Neural progenitor cell (in vitro differentiated cells): Measurements from ENCODE around the gene USP2. TPM values are rescaled to one million over a fixed set of nuclear protein-coding genes. Genes with fewer than 3 reads are reported as not detected.
A peak's percentile ranks its signal among the peaks of the same experiment; 100 is the strongest.

Source experiments
- DNase-seq: peaks from one replicate; pipeline ENCODE4 v3.0.0-alpha.2; 2016; ENCODE audit warnings: low spot score
- H2AFZ ChIP-seq: fragments of 200-600 bp; sonication (generic); replicated peaks from 2 replicates; pipeline ENCODE4 v1.6.1; 2016; ENCODE audit warnings: antibody characterized with exemption
- H3F3A ChIP-seq: fragments of 200-600 bp; sonication (generic); 2 replicates; pipeline ENCODE4 v1.6.1; 2016; ENCODE audit warnings: antibody characterized with exemption, low read depth
- H3K27ac ChIP-seq: fragments of 200-600 bp; sonication (generic); 2 replicates; pipeline ENCODE4 v1.5.1; 2016; ENCODE audit warnings: mild to moderate bottlenecking
- H3K27me3 ChIP-seq: fragments of 200-600 bp; sonication (generic); 2 replicates; pipeline ENCODE4 v1.6.1; 2016; ENCODE audit warnings: mild to moderate bottlenecking, moderate library complexity
- H3K36me3 ChIP-seq: fragments of 200-600 bp; sonication (generic); 2 replicates; pipeline ENCODE4 v1.5.1; 2016
- H3K4me1 ChIP-seq: fragments of 200-600 bp; sonication (generic); 2 replicates; pipeline ENCODE4 v1.6.1; 2016; ENCODE audit warnings: mixed run types
- H3K4me2 ChIP-seq: fragments of 200-600 bp; sonication (generic); 2 replicates; pipeline ENCODE4 v1.6.1; 2016
- H3K4me3 ChIP-seq: fragments of 200-600 bp; sonication (generic); 2 replicates; pipeline ENCODE4 v1.5.1; 2016
- H3K79me2 ChIP-seq: fragments of 200-600 bp; sonication (generic); 2 replicates; pipeline ENCODE4 v1.6.1; 2016; ENCODE audit warnings: low read depth
- H3K9ac ChIP-seq: fragments of 200-600 bp; sonication (generic); 2 replicates; pipeline ENCODE4 v1.6.1; 2016
- H3K9me3 ChIP-seq: fragments of 200-600 bp; sonication (generic); 2 replicates; pipeline ENCODE4 v1.5.1; 2016; ENCODE audit warnings: low read depth
- H4K20me1 ChIP-seq: fragments of 200-600 bp; sonication (generic); 2 replicates; pipeline ENCODE4 v1.6.1; 2016; ENCODE audit warnings: low read depth
- H3K27ac Mint-ChIP-seq: 3 replicates; pipeline ENCODE4 v1.8.0; 2021; ENCODE audit warnings: mixed read lengths
- H3K27me3 Mint-ChIP-seq: 2 replicates; pipeline ENCODE4 v1.8.0; 2022; ENCODE audit warnings: low read depth, mild to moderate bottlenecking, inconsistent platforms, moderate library complexity, mixed read lengths; ENCODE audit not compliant: insufficient read depth
- H3K36me3 Mint-ChIP-seq: 3 replicates; pipeline ENCODE4 v1.8.0; 2021; ENCODE audit warnings: mixed read lengths
- H3K4me1 Mint-ChIP-seq: 3 replicates; pipeline ENCODE4 v1.8.0; 2021; ENCODE audit warnings: mixed read lengths
- H3K4me3 Mint-ChIP-seq: 3 replicates; pipeline ENCODE4 v1.8.0; 2021; ENCODE audit warnings: mild to moderate bottlenecking, moderate library complexity, mixed read lengths
- H3K9me3 Mint-ChIP-seq: 3 replicates; pipeline ENCODE4 v1.8.0; 2020; ENCODE audit warnings: mixed read lengths
- EZH2 ChIP-seq: fragments of 200-600 bp; sonication (generic); IDR thresholded peaks from 2 replicates; pipeline ENCODE4 v1.6.1; 2017; ENCODE audit warnings: antibody characterized with exemption, mild to moderate bottlenecking, moderate library complexity
- EZH2phosphoT487 ChIP-seq: fragments of 200-600 bp; sonication (generic); IDR thresholded peaks from 2 replicates; pipeline ENCODE4 v1.6.1; 2017; ENCODE audit warnings: antibody characterized with exemption
- total RNA-seq: library from RNA; depleted of rRNA; stranded (reverse); fragments of >200 nt; gene quantifications from 2 replicates; pipeline ENCODE4 v1.2.3, GENCODE V29; 2015; ENCODE audit warnings: low replicate concordance
- TF ChIP-seq, protein P1 (sequence below): fragments of 200-600 bp; sonication (generic); IDR thresholded peaks from 2 replicates; pipeline ENCODE4 v1.5.1; 2017; ENCODE audit warnings: antibody characterized with exemption, mild to moderate bottlenecking

The USP2 gene, protein sequence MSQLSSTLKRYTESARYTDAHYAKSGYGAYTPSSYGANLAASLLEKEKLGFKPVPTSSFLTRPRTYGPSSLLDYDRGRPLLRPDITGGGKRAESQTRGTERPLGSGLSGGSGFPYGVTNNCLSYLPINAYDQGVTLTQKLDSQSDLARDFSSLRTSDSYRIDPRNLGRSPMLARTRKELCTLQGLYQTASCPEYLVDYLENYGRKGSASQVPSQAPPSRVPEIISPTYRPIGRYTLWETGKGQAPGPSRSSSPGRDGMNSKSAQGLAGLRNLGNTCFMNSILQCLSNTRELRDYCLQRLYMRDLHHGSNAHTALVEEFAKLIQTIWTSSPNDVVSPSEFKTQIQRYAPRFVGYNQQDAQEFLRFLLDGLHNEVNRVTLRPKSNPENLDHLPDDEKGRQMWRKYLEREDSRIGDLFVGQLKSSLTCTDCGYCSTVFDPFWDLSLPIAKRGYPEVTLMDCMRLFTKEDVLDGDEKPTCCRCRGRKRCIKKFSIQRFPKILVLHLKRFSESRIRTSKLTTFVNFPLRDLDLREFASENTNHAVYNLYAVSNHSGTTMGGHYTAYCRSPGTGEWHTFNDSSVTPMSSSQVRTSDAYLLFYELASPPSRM
- 2.1 and 2.6 TPM in 2 replicates for total RNA-seq

DNA sequence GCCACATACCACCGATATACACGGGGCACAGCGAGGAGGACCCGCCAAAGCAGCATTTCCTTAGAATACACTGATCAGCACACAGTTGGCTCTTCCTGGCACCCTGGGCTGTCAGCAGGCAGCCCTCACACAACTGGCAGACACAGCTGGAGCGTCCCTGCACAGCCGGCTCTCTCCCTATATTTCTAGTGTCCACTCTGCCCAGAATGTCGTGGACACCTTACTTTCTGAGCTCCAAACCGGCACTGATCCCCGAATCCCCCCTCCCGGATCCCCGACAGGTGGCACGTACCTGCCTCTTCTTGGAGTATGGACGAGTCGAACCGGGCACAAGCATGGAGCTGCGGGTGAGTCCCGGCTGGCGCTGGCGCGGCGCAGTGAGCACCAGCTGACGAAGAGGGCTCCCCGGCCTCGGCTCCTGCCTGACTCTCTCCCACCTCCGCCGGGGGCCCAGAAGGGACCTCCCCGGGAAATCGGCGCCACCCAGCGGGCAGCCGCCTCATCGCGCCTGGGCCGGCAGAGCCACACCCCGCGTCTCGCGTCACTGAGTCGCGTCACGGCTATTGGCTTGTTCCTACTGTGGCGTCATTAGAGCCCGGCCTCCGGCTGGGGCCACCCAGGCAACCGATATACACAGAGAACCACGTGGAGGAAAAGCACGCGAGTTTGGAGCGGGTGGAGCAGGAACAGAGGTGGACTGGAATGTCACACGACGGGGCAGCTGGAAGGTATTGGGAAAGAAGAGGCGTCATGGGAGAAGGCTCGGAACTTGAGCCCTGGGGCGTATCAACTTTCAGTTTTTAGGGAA is at the start of gene USP2:
Gene USP2, minus strand, starts transcription at position 510 of the 808 bp plus-strand sequence. CDS start 8,210 bp downstream, outside the sequence.
- Histone ChIP-seq H3K4me2 (peak within 1 kb of the TSS; percentile 91), H3F3A (peaks cover 48% of the 10 kb centered on the region), H4K20me1 (peaks cover 6% of the 10 kb centered on the region), H3K4me1 (peaks cover 46% of the 10 kb centered on the region), H2AFZ (peak within 1 kb of the TSS; percentile 80), H3K9me3 (no peaks in the 10 kb centered on the region), H3K36me3 (no peaks in the 10 kb centered on the region), H3K27me3 (peaks cover 22% of the 10 kb centered on the region), H3K79me2 (no peaks in the 10 kb centered on the region), H3K4me3 (peak within 1 kb of the TSS; percentile 57), H3K9ac (no peak within 1 kb of the TSS), H3K27ac (no peak within 1 kb of the TSS)
- H3K27ac Mint-ChIP-seq: no peak within 1 kb of the TSS
- H3K36me3 Mint-ChIP-seq: no peaks in the 10 kb centered on the region
- peaks cover 6% of the 10 kb centered on the region for H3K27me3 Mint-ChIP-seq
- no peak within 1 kb of the TSS for H3K4me3 Mint-ChIP-seq
- peaks cover 28% of the 10 kb centered on the region for H3K4me1 Mint-ChIP-seq
- DNase-seq: peak; percentile 96
- H3K9me3 Mint-ChIP-seq: no peaks in the 10 kb centered on the region
- TF ChIP-seq, protein P1, sequence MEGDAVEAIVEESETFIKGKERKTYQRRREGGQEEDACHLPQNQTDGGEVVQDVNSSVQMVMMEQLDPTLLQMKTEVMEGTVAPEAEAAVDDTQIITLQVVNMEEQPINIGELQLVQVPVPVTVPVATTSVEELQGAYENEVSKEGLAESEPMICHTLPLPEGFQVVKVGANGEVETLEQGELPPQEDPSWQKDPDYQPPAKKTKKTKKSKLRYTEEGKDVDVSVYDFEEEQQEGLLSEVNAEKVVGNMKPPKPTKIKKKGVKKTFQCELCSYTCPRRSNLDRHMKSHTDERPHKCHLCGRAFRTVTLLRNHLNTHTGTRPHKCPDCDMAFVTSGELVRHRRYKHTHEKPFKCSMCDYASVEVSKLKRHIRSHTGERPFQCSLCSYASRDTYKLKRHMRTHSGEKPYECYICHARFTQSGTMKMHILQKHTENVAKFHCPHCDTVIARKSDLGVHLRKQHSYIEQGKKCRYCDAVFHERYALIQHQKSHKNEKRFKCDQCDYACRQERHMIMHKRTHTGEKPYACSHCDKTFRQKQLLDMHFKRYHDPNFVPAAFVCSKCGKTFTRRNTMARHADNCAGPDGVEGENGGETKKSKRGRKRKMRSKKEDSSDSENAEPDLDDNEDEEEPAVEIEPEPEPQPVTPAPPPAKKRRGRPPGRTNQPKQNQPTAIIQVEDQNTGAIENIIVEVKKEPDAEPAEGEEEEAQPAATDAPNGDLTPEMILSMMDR: peak; percentile 85
- TF ChIP-seq EZH2phosphoT487: no peak

DNA sequence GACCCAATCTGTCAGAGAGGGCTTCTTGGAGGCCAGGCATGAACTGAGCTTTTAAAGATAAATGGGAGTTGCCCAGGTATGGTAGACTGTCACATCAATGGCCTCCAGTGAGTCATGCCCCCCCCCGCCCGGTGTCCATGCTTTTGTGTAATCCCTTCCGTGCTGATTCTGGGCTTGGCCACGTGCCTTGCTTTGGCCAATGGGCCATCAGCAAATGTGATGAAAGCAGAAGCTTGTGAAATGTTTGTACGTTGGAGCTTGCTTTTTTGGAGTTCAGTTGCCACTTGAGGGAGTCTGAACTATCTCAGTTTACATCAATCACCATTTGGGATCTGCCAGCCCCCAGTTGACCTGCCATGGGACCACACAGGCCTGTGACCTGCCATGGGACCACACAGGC is 45.8 kb upstream of the USP2 start:
- no peak overlapping the region for H3K4me2 ChIP-seq
- Mint-ChIP-seq H3K9me3 (peaks cover 2% of the 10 kb centered on the region), H3K27me3 (peaks cover 14% of the 10 kb centered on the region), H3K4me3 (no peak overlapping the region), H3K36me3 (no peaks in the 10 kb centered on the region), H3K4me1 (peaks cover 23% of the 10 kb centered on the region), H3K27ac (no peak overlapping the region)
- no peak overlapping the region for H3K4me3 ChIP-seq
- no peaks in the 10 kb centered on the region for H3K36me3 ChIP-seq
- DNase-seq: no peak
- H2AFZ ChIP-seq: no peak overlapping the region
- H3K9me3 ChIP-seq: no peaks in the 10 kb centered on the region
- TF ChIP-seq, protein P1: no peak
- no peak for TF ChIP-seq EZH2phosphoT487
- TF ChIP-seq EZH2: no peak
- H3K27ac ChIP-seq: no peak overlapping the region
- no peaks in the 10 kb centered on the region for H3K27me3 ChIP-seq
- H3K79me2 ChIP-seq: peaks cover 6% of the 10 kb centered on the region
- no peaks in the 10 kb centered on the region for H4K20me1 ChIP-seq
- peaks cover 14% of the 10 kb centered on the region for H3F3A ChIP-seq
- H3K4me1 ChIP-seq: peaks cover 21% of the 10 kb centered on the region
- no peak overlapping the region for H3K9ac ChIP-seq

DNA sequence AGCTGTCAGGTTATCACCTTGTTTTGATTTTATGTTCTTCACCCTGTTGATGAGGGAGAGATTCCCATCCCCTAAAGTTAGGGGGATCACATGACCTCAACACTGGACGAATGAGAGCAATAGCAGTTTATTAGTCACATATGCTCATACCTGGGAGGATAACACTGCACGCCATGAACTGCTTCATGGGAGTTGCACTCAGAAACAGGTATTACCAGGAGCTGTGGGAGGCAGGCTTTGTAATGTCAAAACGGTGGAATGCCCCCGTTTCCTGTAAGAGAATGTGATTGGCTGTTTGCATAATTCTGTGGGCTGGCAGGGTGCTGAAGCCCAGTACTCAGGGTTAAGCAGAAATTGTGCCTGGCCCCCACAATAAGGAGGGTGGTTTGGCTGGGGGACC is 44.7 kb upstream of the USP2 start:
- Histone ChIP-seq H3K27ac (no peak overlapping the region), H3K36me3 (no peaks in the 10 kb centered on the region), H3K9ac (no peak overlapping the region), H2AFZ (no peak overlapping the region), H3K27me3 (no peaks in the 10 kb centered on the region), H3F3A (peaks cover 23% of the 10 kb centered on the region), H3K9me3 (no peaks in the 10 kb centered on the region), H3K4me3 (no peak overlapping the region), H3K4me2 (no peak overlapping the region), H3K4me1 (peaks cover 20% of the 10 kb centered on the region), H4K20me1 (peaks cover 11% of the 10 kb centered on the region), H3K79me2 (peaks cover 18% of the 10 kb centered on the region)
- Mint-ChIP-seq H3K9me3 (peaks cover 2% of the 10 kb centered on the region), H3K36me3 (no peaks in the 10 kb centered on the region), H3K4me1 (peaks cover 25% of the 10 kb centered on the region), H3K4me3 (no peak overlapping the region), H3K27me3 (peaks cover 8% of the 10 kb centered on the region), H3K27ac (no peak overlapping the region)
- TF ChIP-seq EZH2: no peak
- TF ChIP-seq, protein P1: no peak
- TF ChIP-seq EZH2phosphoT487: no peak
- DNase-seq: no peak
